Prostate gland (tissue), 2 donors: Measurements from ENCODE around the gene GOLGA8J.

Source experiments
- CTCF ChIP-seq, 4 experiments: fragments of 200-600 bp in 2 of 4; fragments of 450-650 bp in 2 of 4; sonication (generic) in 2 of 4; IDR thresholded peaks; 1 replicate in 3 of 4; 2 replicates in 1 of 4; pipeline ENCODE4 v1.5.1; 2016 to 2019; ENCODE audit warnings: antibody characterized with exemption in 4 of 4, mild to moderate bottlenecking in 2 of 4, moderate library complexity in 2 of 4
- POLR2A ChIP-seq: fragments of 450-650 bp; IDR thresholded peaks from one replicate; pipeline ENCODE4 v1.6.1; 2016; ENCODE audit warnings: antibody characterized with exemption, mild to moderate bottlenecking
- POLR2AphosphoS5 ChIP-seq: sonication (generic); formaldehyde crosslinking; IDR thresholded peaks from one replicate; pipeline ENCODE4 v1.6.1; 2017; ENCODE audit warnings: antibody characterized with exemption

GRCh38 chr15:30041868-30042267, 40.9 kb upstream of the GOLGA8J start:
- TF ChIP-seq CTCF (IDR thresholded peaks at IDR 0.05) (no peak), POLR2A (no peak), POLR2AphosphoS5 (no peak)
